ENCODE measurements around the gene CNTNAP2. TPM values are rescaled to one million over a fixed set of nuclear protein-coding genes. Genes with fewer than 3 reads are reported as not detected.
"Not testable (repeated sequence)": the region's sequence is repeated elsewhere in the genome, so short reads cannot be mapped to it uniquely, and the experiment has no call there.

The CNTNAP2 gene
- total and polyA plus RNA-seq, 2 experiments from 2014 or later: not detected

- H3K9ac ChIP-seq: no peak overlapping the region
- no peaks in the 10 kb centered on the region for H3K4me1 ChIP-seq (ENCODE audit: insufficient read depth)
- in situ Hi-C loops (cut with MboI): no loop called here
- H3K79me2 ChIP-seq (ENCODE audit: insufficient read depth): no peaks in the 10 kb centered on the region
- H3K4me2 ChIP-seq (ENCODE audit: unreplicated experiment): no peak overlapping the region
- H2AFZ ChIP-seq: no peak overlapping the region
- H3K4me3 ChIP-seq: no peak overlapping the region
- no peaks in the 10 kb centered on the region for H3K27me3 ChIP-seq (replicated peaks; ENCODE audit: insufficient read depth)
- DNase-seq: no peak
- no peaks in the 10 kb centered on the region for H3F3A ChIP-seq (ENCODE audit: insufficient read depth)
- WGBS, 2 experiments (ENCODE audit: low coverage in 1 of 2, low lambda C conversion rate in 2 of 2, missing lambda C conversion rate in 2 of 2): 32 to 33% methylated on average over 11 of the region's 11 CpGs
- no peaks in the 10 kb centered on the region for H3K9me2 ChIP-seq (ENCODE audit: insufficient read depth)
- TF ChIP-seq EZH2phosphoT487 (IDR thresholded peaks at IDR 0.05; ENCODE audit: insufficient read depth, low read depth): no peak
- no peak for TF ChIP-seq EZH2 (IDR thresholded peaks at IDR 0.05; ENCODE audit: insufficient read depth, poor library complexity, severe bottlenecking)
- H3K27ac ChIP-seq: no peak overlapping the region
- no peaks in the 10 kb centered on the region for H3K9me3 ChIP-seq (ENCODE audit: low read depth)
- H3K36me3 ChIP-seq (ENCODE audit: low read depth): no peaks in the 10 kb centered on the region
- no peaks in the 10 kb centered on the region for H4K20me1 ChIP-seq (ENCODE audit: insufficient read depth)
Observed at GRCh38 chr7:148419856-148420832, 2303.5 kb downstream of the CNTNAP2 start.

GRCh38 chr7:148422030-148422429 lies 2305.4 kb downstream of the CNTNAP2 start:
- no peak for DNase-seq
- no peak overlapping the region for H3K27ac ChIP-seq
- WGBS, 2 experiments (ENCODE audit: low coverage in 1 of 2, low lambda C conversion rate in 2 of 2, missing lambda C conversion rate in 2 of 2): 57 to 58% methylated on average over 5 of the region's 5 CpGs
- no peaks in the 10 kb centered on the region for H3K27me3 ChIP-seq (replicated peaks; ENCODE audit: insufficient read depth)
- H3K4me2 ChIP-seq (ENCODE audit: unreplicated experiment): no peak overlapping the region
- H3K36me3 ChIP-seq (ENCODE audit: low read depth): no peaks in the 10 kb centered on the region
- H3F3A ChIP-seq (ENCODE audit: insufficient read depth): no peaks in the 10 kb centered on the region
- no peak overlapping the region for H3K9ac ChIP-seq
- no peaks in the 10 kb centered on the region for H3K9me2 ChIP-seq (ENCODE audit: insufficient read depth)
- in situ Hi-C loops (cut with MboI): no loop called here
- no peaks in the 10 kb centered on the region for H3K4me1 ChIP-seq (ENCODE audit: insufficient read depth)
- H3K79me2 ChIP-seq (ENCODE audit: insufficient read depth): no peaks in the 10 kb centered on the region
- no peaks in the 10 kb centered on the region for H4K20me1 ChIP-seq (ENCODE audit: insufficient read depth)
- H3K4me3 ChIP-seq: no peak overlapping the region
- TF ChIP-seq EZH2 (IDR thresholded peaks at IDR 0.05; ENCODE audit: insufficient read depth, poor library complexity, severe bottlenecking) (no peak), EZH2phosphoT487 (IDR thresholded peaks at IDR 0.05; ENCODE audit: insufficient read depth, low read depth) (no peak)
- H3K9me3 ChIP-seq (ENCODE audit: low read depth): no peaks in the 10 kb centered on the region
- H2AFZ ChIP-seq: no peak overlapping the region

DNA sequence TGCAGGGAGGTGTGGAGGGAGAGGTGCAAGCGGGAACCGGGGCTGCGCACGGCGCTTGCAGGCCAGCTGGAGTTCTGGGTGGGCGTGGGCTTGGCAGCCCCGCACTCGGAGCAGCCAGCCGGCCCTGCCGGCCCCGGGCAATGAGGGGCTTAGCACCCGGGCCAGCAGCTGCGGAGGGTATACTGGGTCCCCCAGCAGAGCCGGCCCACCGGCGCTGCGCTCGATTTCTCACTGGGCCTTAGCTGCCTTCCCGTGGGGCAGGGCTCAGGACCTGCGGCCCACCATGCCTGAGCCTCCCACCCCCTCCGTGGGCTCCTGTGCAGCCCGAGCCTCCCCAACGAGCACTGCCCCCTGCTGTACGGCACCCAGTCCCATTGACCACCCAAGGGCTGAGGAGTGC lies 2309.8 kb downstream of the CNTNAP2 start:
- not testable (repeated sequence) for DNase-seq

GRCh38 chr7:148430690-148431089 lies 2314.1 kb downstream of the CNTNAP2 start:
- H3F3A ChIP-seq (ENCODE audit: insufficient read depth); H3K4me2 ChIP-seq (ENCODE audit: unreplicated experiment); H3K27me3 ChIP-seq (replicated peaks; ENCODE audit: insufficient read depth); H3K4me1 ChIP-seq (ENCODE audit: insufficient read depth); in situ Hi-C loops (cut with MboI); H3K9me2 ChIP-seq (ENCODE audit: insufficient read depth); H3K79me2 ChIP-seq (ENCODE audit: insufficient read depth); H2AFZ ChIP-seq; DNase-seq; H3K9ac ChIP-seq; H3K27ac ChIP-seq; H3K9me3 ChIP-seq (ENCODE audit: low read depth); H4K20me1 ChIP-seq (ENCODE audit: insufficient read depth); H3K4me3 ChIP-seq; H3K36me3 ChIP-seq (ENCODE audit: low read depth): not testable (repeated sequence)
- WGBS, 2 experiments (ENCODE audit: low coverage in 1 of 2, low lambda C conversion rate in 2 of 2, missing lambda C conversion rate in 2 of 2): 46 to 63% methylated on average over 3 of the region's 3 CpGs

More for the DNA sequence above, 2309.8 kb downstream of the CNTNAP2 start:
- H2AFZ ChIP-seq; in situ Hi-C loops (cut with MboI); H3K27ac ChIP-seq; H3K27me3 ChIP-seq (replicated peaks; ENCODE audit: insufficient read depth); H3K9me3 ChIP-seq (ENCODE audit: low read depth); H3K4me1 ChIP-seq (ENCODE audit: insufficient read depth); H3K9me2 ChIP-seq (ENCODE audit: insufficient read depth); H3F3A ChIP-seq (ENCODE audit: insufficient read depth); H3K36me3 ChIP-seq (ENCODE audit: low read depth); H4K20me1 ChIP-seq (ENCODE audit: insufficient read depth); H3K4me2 ChIP-seq (ENCODE audit: unreplicated experiment); H3K4me3 ChIP-seq; H3K79me2 ChIP-seq (ENCODE audit: insufficient read depth); H3K9ac ChIP-seq: not testable (repeated sequence)
- WGBS, 2 experiments (ENCODE audit: low coverage in 1 of 2, low lambda C conversion rate in 2 of 2, missing lambda C conversion rate in 2 of 2): 61 to 68% methylated on average over 20 to 24 of the region's 24 CpGs

Measured in GM23248 (cell line).